EH (cell line): ENCODE results near the gene PRKX.
"Not testable (repeated sequence)": the region's sequence is repeated elsewhere in the genome, so short reads cannot be mapped to it uniquely, and the experiment has no call there.

Source experiments
- DNase-seq: peaks from one replicate; pipeline ENCODE4 v3.0.0-alpha.2; 2015; ENCODE audit warnings: low read depth

PRKX gene

GRCh38 chrX:3711331-3711917 lies 2.0 kb downstream of the PRKX start:
- DNase-seq = no peak

GRCh38 chrX:3707673-3708274 lies 5.7 kb downstream of the PRKX start:
- not testable (repeated sequence) for DNase-seq

GRCh38 chrX:3706481-3706880 lies 7.0 kb downstream of the PRKX start:
- DNase-seq = no peak

GRCh38 chrX:3703251-3703650 lies 10.2 kb downstream of the PRKX start:
- DNase-seq = not testable (repeated sequence)

- not testable (repeated sequence) for DNase-seq
These were observed 11.4 kb downstream of the PRKX start for GRCh38 chrX:3702095-3702494.

GRCh38 chrX:3701445-3701928 lies 12.0 kb downstream of the PRKX start:
- DNase-seq = not testable (repeated sequence)

- DNase-seq = no peak
These were observed 13.5 kb downstream of the PRKX start for GRCh38 chrX:3699821-3700381.

- DNase-seq = peak; percentile 68
These were observed 15.7 kb downstream of the PRKX start for GRCh38 chrX:3697701-3698279.

GRCh38 chrX:3697220-3697684 lies 16.2 kb downstream of the PRKX start:
- no peak for DNase-seq

GRCh38 chrX:3695536-3695935 lies 17.9 kb downstream of the PRKX start:
- no peak for DNase-seq

- no peak for DNase-seq
These were observed 23.3 kb downstream of the PRKX start for GRCh38 chrX:3690140-3690539.

GRCh38 chrX:3683236-3683635 lies 30.2 kb downstream of the PRKX start:
- DNase-seq = not testable (repeated sequence)

GRCh38 chrX:3680459-3680858 lies 33.0 kb downstream of the PRKX start:
- DNase-seq = no peak

GRCh38 chrX:3679669-3680068 lies 33.8 kb downstream of the PRKX start:
- DNase-seq = no peak

- DNase-seq = peak; percentile 26
These were observed 35.1 kb downstream of the PRKX start for GRCh38 chrX:3678328-3678727.

GRCh38 chrX:3674881-3675280 lies 38.6 kb downstream of the PRKX start:
- DNase-seq = no peak

- no peak for DNase-seq
These were observed 43.5 kb downstream of the PRKX start for GRCh38 chrX:3669841-3670475.

- no peak for DNase-seq
These were observed 46.5 kb downstream of the PRKX start for GRCh38 chrX:3666975-3667374.

- no peak for DNase-seq
These were observed 48.5 kb downstream of the PRKX start for GRCh38 chrX:3664921-3665320.

- DNase-seq = not testable (repeated sequence)
These were observed 49.7 kb downstream of the PRKX start for GRCh38 chrX:3663576-3664250.

GRCh38 chrX:3659761-3660160 lies 53.7 kb downstream of the PRKX start:
- peak; percentile 75 for DNase-seq

- no peak for DNase-seq
These were observed 58.3 kb downstream of the PRKX start for GRCh38 chrX:3655181-3655580.
